EH (cell line): ENCODE data around the gene ZMYND11.

Experiments
- DNase-seq: peaks from one replicate; pipeline ENCODE4 v3.0.0-alpha.2; 2015; ENCODE audit warnings: low read depth

Gene ZMYND11

DNA sequence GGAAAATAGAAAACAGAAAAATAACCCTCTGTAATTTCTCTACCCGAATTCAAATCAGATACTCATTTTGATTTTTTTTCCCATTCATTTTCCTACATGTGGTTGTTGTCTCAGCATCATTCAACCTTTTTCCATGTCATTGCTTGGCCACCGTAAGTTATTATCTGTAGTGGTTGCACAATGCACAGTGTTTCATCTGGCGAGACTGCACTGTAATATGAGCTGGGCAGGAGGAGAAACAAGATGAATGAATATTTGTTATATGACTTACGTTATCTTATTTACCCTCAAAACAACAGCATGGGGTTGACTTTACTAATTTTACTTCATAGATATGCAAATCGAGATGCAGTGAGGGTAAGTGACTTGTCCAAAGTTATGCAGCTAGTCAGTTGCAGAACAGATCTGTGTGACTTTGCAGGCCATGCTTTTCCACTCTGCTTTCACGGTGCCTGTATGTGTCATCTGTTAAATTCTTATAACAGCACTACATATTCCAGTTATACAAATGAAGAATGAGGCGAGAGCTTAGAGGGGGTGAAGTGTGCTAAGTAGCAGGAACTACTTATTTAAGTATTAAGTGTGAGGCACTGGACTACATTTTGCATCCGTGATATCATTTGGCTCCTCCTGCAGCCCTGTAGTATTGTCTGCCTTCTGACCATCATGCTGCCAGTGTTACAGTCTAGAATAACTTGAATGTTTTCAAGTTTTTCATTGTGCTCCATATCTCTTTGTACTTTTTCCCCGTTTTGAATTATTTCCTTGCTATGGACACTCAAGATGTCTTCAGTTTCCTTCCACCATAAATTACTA lies 56.7 kb downstream of the ZMYND11 start:
- DNase-seq = peak; percentile 60

DNA sequence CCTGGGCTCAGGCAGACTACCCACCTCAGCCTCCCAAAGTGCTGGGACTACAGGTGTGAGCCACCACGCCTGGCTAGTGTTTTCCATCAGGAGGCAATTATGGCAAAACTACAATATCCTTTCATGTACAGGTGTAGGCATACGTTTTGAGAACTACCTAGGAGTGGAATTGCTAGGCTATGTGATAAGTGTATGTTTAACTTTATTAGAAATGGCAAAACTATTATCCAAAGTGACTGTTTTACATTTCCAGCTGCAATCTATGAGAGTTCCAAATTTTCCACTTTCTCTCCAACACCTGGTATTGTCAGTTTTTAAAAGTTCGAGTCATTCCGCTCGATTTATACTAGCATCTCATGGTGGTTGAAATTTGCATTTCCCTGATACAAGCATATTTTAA lies 59.0 kb downstream of the ZMYND11 start:
- DNase-seq = no peak

DNA sequence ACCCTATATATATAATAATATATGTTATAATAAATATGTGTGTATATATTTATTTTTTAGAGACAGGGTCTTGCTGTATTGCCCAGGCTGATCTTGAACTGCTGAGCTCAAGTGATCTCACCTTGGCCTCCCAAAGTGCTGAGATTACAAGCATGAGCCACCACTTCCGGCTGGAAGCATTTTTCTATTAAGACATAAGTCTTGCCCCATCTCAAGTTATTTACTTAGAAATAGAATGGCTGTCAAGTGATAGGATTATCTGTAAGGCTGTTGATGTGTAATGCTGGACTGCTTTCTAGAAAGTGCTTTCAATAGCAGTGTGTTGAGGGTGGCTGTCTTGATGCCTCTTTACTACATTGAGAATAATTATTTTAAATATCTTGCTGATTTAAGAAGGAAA lies 65.2 kb downstream of the ZMYND11 start:
- peak; percentile 36 for DNase-seq

DNA sequence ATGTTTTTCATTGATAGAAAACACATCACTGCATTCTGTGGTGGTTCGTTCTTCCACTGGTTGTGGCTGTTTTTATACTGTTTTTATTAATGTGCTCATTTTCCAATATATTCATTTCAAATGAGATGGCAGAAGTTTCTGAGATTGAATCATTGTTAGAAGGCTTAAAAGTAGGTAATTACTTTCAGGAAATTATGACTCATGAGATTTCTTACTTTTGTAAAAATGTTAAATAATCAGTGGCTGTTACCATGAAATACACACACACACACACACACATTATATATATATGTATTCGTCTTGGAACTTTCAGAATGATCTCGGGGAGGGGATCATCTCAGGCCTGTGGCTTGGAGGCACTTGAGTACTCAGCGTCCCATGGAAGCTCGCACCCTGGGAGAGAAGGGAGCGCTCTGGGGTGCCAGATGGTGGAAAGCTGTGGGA lies 66.1 kb downstream of the ZMYND11 start:
- peak; percentile 58 for DNase-seq

DNA sequence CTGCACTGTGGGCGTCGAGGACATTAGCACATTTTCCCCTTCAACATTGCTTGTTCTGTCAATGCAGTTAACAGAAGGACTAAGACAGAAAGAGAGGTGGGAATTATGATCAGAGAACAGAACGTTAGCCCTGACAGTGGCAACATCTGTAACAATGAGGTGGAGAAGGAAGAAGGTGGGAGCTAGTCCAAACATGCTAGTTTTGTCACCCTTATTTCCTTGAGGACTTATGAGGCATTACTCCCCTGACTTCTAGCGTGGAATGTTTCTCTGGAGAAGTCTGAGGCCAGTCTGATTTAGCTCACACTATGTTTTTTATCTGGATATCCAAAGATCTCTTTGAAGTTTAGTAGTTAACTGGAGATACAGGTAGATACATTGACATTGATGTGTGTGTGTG lies 73.4 kb downstream of the ZMYND11 start:
- no peak for DNase-seq

DNA sequence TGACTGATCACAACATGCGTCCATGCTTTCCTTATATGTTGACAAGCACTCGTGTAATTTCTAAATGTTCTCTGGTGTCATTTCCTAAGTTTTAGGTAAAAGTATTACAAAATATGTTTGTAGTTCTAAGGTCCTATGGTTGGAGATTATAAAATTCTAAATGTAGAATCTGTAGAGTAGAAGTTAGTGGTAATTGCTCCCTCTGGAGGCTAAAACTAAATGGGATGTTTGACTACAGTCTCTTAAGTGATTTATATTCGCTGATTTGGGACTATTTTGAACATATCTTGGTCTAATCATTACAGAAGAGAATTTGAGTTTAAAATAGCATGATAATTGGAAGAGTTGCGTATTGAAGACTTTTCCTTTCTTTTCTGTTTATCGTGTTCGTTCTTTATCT lies 74.1 kb downstream of the ZMYND11 start:
- DNase-seq = peak; percentile 34

DNA sequence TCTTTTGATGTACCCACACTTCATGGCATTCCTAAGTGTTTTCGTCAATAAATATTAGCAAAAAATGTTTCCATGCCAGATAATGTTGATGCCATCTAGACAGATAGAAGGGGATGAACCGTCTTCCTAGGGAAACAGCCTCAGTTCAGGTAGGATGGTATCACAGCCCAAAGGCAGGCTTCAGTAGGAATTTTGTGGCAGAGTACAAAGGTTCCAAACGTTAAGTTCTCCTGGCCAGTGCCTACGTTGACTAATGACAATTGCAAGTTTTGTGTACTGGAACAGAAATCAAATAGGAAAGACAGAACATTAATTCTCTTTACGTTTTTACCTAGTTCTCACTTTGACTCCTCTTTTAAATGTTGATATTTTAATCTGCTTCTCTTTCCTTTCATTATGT lies 75.0 kb downstream of the ZMYND11 start:
- no peak for DNase-seq

DNA sequence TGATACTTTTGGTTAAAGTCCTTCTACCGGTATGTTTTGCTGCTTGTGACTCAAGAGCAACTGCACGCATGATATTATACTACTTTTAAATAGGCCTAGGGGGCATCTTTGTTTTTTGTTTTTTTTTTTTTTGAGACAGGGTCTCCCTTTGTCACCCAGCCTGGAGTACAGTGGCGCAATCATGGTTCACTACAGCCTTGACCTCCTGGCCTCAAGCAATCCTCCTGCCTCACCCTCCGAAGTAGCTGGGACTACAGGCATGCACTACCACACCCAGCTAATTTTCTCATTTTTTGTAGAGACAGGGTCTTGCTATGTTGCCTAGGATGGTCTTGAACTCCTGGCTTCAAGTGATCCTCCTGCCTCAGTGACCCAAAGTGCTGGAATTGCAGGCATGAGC lies 80.2 kb downstream of the ZMYND11 start:
- no peak for DNase-seq

DNA sequence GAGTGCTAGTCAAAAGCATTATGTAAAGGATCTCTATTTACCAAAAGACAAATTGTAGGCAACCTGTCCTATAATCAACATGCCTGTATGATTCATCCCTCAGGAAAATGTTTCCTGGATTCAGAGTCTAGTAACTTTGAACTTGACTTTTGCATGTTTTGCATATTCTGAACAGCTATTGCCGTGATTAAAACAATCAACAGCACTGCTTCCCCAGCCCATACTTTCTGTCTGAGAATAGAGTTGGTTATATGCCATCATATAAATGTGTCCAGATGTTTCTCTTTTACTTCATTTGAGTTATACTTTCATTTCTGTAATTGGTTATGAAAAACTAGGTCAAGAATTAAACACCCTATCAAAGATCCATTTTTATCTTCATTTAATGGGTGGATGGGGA lies 83.5 kb downstream of the ZMYND11 start:
- DNase-seq = peak; percentile 41

DNA sequence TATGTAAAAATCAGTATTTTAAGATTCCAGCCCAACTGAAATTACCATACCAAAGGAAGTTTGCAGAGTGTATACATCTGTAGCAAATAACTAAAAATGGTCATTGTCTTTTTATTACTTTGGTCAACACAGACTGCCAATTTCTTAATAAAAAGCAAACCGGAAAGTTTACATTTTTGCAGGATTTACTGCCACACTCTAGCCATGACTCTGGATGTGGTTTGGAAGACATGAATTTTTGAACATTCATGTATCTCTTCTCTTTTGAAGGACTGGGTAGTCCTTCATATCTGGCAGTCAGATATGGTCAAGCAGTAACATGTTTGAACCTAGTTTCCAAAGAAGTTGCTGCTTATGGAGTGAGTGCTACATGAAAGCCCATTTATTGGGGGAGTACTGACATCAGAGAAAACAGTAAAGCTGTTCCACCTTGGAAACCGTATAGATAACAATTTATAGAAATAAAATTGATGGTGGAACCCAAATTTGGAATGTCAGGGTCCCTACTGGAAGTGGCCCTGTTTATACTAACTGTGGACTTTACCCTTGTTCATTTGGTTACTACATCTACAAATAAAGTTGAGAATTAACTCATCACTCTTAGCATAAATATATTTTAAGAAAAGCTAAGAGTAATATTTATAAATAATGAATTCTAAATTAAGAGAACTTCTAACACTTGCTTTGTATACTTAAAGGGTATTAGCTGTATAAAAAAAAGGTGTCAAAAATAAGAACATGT lies 84.6 kb downstream of the ZMYND11 start:
- peak; percentile 51 for DNase-seq

DNA sequence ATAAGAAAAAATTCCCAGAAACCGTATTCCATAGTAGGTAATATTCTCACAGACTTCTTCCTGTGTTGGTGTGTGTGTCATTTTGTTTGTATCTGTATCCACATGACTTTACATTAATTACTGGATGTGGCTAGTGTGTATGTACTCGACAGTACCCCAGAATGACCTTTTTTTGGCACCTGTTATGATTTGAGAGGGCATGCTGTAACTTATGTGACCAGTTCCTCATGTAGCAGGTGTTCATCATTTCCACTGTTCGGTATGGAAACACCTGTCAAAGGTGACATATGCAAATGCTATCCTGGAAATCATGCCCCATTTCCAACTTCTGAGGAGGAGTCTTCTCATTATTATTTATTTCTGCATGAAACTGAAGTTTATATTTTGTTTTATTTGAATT lies 89.3 kb downstream of the ZMYND11 start:
- DNase-seq = no peak

DNA sequence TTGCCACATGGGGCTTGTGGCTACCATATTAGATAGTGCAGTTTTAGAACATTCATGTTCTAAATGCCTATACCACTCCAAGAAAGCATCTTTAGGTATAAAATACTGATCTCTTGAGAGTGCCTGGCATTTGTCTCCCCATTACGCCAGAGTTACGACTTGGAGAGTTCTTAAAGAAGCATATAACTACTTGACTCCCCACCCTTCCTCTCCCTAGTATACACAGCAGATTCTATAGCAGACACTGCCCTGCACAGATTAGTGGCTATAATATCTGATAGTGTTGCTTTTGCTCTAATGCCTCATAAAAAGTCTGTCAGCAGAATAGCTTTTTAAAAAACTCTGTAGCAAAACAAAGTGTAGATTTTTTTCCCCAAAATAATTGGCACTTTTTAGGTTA lies 90.8 kb downstream of the ZMYND11 start:
- no peak for DNase-seq

DNA sequence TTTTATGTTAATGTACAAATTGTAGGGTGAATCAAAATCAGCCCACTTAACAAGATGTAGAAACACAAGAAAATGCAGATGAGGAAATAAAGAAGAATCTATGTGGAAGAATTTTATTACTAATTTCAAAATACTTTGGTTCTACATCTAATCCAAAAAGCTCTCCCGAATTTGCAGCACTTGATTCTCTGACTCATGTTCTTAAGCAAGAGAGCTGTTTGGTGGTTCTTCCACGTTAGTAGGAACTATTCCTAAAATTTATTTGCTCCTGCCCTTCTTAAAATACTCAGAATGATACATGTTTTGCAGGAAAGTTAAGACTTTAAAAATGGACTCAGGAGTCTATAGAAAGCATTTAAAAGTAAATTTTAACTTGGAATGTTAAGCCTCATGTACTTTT lies 91.8 kb downstream of the ZMYND11 start:
- peak; percentile 43 for DNase-seq

DNA sequence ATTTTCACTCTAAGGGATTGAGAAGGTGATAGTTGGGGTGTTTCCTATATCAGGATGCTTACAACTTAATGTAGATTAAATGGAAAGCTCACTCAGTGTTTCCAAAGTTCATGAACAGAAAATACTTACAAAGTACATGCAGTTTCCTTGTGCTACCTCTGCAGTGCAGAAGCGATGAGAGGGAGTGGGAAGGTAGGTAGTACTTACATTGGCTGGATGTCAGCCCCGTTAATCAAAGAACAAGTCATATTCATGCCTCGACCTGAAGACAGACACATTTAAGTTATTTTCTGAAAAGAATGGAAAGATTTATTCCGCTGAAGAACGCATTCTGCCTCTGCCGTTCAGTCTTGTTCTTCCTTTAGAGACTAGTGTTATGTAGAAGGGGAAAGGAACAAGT lies 93.1 kb downstream of the ZMYND11 start:
- DNase-seq = no peak

DNA sequence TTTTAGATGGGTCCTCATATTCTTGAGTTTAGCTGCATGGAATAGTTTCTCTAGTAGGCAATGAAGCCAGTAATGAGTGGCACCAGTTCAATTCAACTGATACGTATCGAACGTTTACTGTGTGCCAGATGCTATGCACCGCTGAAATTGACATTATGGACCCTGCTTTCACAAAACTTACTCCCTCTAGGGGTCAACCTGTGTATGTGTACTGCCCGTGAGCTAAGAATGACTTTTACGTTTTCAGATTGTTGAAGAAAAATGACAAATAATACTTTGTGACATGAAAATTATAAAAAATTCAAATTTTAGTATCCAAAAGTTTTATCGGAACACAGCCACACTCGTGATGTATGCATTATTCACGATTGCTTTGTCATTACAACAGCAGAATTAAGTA lies 95.5 kb downstream of the ZMYND11 start:
- peak; percentile 10 for DNase-seq

DNA sequence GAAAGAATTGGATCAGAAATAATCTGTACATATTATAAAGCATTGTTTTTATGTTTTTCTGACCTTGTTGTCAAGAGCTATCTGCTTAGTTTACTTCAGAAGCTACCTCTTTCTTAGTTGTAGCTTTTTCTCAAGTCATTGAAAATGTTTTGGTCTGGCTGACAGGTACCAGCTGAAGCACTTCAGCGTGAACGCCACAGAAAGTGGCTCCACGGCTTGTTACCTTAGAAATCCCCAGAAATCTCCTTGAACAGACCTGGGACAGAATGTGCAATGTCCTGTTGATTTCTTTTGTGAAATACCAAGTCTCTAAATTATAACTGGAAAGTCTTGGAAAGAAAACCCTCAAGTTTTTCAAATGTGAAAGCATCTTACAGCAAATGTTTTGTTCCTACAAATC lies 96.8 kb downstream of the ZMYND11 start:
- DNase-seq = no peak

DNA sequence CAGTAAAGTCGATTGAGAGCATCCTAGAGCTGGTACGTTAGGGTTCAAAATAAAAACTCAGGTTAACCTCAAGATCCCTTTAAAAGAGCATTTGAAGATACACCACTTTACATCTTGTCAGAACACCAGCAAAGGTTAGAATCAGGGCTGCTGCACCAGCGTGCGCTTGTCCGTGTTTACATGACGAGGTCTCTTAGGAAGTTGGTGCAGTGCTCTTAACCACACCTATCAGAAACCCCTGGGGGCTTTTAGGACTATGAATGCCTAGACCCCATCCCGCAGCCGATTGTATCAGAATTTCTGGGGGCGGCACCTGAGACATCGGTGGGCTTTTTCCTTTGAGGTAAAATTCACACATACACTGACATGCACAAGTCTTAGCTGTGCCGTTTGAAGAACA lies 97.6 kb downstream of the ZMYND11 start:
- DNase-seq = no peak

DNA sequence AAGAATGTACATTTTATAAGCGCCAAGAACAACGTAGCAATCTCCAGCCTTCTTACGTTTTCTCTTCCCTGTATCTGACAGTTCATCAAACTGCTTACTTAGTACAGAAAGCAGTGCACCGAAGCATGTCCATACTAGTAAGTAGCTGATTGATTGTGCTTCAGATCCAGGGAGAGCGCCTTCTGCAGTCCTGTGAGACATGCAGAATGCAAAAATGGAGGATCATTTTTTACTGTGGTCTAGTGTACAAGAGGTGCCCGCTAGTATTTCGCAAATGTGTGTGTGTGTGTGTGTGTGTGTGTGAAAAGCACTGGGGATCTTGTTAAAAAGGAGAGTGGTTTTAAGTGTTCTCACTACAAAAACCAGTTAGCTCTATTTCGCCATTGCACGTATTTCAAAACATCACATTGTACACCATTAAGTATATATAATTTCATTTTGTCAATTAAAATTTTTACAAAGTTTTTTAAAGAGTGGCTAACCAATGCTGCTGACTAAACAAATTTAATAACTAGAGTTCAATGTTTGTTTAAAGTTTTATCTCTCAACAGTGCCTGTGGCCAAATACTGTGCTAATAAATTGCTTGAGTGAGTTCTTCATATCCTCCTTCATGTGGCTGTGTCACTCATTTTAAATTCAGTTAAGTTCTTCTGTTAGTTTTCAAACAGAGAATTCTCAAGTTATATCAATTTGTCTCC lies 99.6 kb downstream of the ZMYND11 start:
- no peak for DNase-seq

DNA sequence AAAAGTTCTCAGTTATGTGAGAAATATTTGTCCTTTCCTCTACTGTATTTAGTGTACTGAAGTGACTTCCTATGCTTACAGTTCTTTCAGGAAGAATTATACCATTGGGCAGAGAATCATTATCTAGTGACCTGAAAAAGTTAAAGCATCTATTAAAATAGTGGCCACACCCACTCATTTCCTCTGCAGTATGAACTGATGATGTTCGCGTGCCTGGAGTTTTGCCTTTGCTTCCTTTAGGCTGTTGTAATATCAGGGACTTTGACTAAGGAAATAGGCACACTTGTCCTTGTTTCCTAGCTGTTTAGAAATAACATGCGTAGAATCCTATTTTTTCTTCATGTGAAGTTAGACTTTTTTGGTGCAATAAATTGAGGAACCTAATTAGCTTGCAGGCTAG lies 100.7 kb downstream of the ZMYND11 start:
- peak; percentile 45 for DNase-seq

DNA sequence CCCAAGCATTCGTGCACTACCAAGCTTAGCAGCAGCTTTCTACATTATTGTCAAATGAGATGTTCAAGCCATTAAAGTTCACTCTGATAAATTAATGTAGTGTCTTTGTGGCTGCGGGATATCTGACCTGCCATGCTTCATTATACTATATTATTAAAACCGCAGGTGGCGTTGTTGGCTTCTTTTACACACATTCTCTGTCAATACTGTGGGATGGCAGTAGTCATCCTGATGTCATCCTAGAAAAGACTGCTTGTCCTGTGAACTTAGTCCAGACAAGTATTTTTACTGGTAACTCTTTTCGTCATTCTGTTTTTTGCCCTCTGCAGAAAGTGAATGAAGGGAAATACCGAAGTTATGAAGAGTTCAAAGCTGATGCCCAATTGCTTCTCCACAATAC lies 103.9 kb downstream of the ZMYND11 start:
- DNase-seq = peak; percentile 4

DNA sequence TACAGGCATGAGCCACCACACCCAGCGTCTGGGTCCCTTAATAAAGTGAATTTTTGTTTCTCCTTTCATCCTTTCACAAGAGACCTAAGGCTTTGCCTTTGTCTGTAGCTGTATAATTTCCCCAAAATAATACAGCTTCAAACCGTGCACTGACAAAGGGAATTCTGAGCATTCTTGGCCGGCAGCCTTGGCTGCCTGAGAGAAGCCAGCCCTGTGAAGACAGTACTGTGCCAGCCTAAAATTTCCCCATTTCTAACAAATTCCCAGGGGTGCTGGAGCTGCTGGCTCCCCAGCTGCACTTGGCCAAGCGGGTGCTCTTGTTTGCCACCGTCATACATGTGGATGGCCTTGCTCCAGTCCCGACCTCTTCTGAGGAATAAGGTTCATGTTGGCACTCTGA lies 106.2 kb downstream of the ZMYND11 start:
- no peak for DNase-seq

DNA sequence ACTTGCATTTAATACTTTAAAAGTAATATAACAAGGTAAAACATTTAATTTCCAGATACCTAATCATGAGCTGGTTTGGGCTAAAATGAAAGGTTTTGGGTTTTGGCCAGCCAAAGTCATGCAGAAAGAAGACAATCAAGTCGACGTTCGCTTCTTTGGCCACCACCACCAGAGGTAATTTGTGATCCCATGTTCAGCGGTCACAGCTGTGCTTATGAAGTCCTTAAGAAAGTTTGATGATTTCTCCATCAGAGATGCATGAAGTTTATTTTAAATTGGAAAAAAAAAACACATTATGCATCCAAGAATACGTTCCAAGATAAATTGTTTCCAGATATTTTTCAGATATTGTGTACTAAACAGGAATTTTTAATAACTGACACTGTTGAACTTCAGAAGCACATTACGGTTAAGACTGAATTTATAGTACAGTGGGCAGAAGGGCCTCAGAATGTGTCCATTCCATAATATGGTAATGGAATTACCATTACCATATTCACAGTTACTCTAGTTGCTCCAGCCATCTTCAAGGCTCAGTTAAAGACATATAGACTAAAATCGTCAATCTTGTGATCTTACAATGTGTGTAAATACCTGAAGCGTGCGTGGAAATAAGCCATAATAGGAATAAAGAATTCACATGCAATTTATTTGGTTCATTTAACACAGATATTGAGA lies 106.8 kb downstream of the ZMYND11 start:
- no peak for DNase-seq
